NK-92 (cell line): Measurements from ENCODE around the gene COL4A1.

ENCODE experiments used
- DNase-seq: peaks from one replicate; lab custom pipeline; 2025; ENCODE audit not compliant: unreplicated experiment; lab: John Stamatoyannopoulos, UW

Gene COL4A1

GRCh38 chr13:110240352-110240751 lies 66.6 kb downstream of the COL4A1 start:
- DNase-seq: no peak

GRCh38 chr13:110239280-110240125 lies 67.5 kb downstream of the COL4A1 start:
- DNase-seq: no peak

GRCh38 chr13:110238818-110239195 lies 68.2 kb downstream of the COL4A1 start:
- DNase-seq: no peak

- DNase-seq: no peak
These were observed 68.8 kb downstream of the COL4A1 start for GRCh38 chr13:110237875-110238817.

- DNase-seq: no peak
These were observed 70.1 kb downstream of the COL4A1 start for GRCh38 chr13:110236831-110237261.

GRCh38 chr13:110236431-110236830 lies 70.5 kb downstream of the COL4A1 start:
- DNase-seq: no peak

- no peak for DNase-seq
These were observed 72.4 kb downstream of the COL4A1 start for GRCh38 chr13:110234532-110234931.

GRCh38 chr13:110233951-110234280 lies 73.0 kb downstream of the COL4A1 start:
- no peak for DNase-seq

GRCh38 chr13:110233181-110233950 lies 73.6 kb downstream of the COL4A1 start:
- DNase-seq: no peak

GRCh38 chr13:110232756-110233155 lies 74.2 kb downstream of the COL4A1 start:
- DNase-seq: no peak

- DNase-seq: no peak
These were observed 74.8 kb downstream of the COL4A1 start for GRCh38 chr13:110232142-110232541.

GRCh38 chr13:110231348-110232047 lies 75.5 kb downstream of the COL4A1 start:
- DNase-seq: no peak

- no peak for DNase-seq
These were observed 76.2 kb downstream of the COL4A1 start for GRCh38 chr13:110230661-110231347.

- no peak for DNase-seq
These were observed 76.9 kb downstream of the COL4A1 start for GRCh38 chr13:110229905-110230563.

- no peak for DNase-seq
These were observed 77.7 kb downstream of the COL4A1 start for GRCh38 chr13:110228936-110229904.

GRCh38 chr13:110227864-110228643 lies 78.9 kb downstream of the COL4A1 start:
- no peak for DNase-seq

GRCh38 chr13:110227416-110227815 lies 79.5 kb downstream of the COL4A1 start:
- DNase-seq: no peak
